ENCODE results near the gene SLC25A5. TPM values are rescaled to one million over a fixed set of nuclear protein-coding genes. Genes with fewer than 3 reads are reported as not detected.

The SLC25A5 gene
- total RNA-seq, 2 donors from 2014 or later = 92.9 to 235 TPM

GRCh38 chrX:119474615-119475388 lies 6.6 kb downstream of the SLC25A5 start:
- WGBS, 2 donors = 83 to 89% methylated on average over 23 of the region's 23 CpGs
- intact Hi-C loops (cut with DNase I) = no loop called here
- DNase-seq (no peak), ATAC-seq (no peak)
- Histone ChIP-seq H3K27ac (no peak overlapping the region), H3K36me3 (replicated peaks in 1 of 2; ENCODE audit: insufficient read depth in 1 of 2, low read depth in 2 of 2) (peaks cover 0 to 2% of the 10 kb centered on the region in 2 donors), H3K27me3 (no peaks in the 10 kb centered on the region), H3K4me1 (peaks cover 22% of the 10 kb centered on the region), H3K4me3 (no peak overlapping the region), H3K9me3 (no peaks in the 10 kb centered on the region)
- TF ChIP-seq POLR2A (IDR thresholded peaks at IDR 0.05) (no peak), CTCF (IDR thresholded peaks at IDR 0.05) (no peak)

DNA sequence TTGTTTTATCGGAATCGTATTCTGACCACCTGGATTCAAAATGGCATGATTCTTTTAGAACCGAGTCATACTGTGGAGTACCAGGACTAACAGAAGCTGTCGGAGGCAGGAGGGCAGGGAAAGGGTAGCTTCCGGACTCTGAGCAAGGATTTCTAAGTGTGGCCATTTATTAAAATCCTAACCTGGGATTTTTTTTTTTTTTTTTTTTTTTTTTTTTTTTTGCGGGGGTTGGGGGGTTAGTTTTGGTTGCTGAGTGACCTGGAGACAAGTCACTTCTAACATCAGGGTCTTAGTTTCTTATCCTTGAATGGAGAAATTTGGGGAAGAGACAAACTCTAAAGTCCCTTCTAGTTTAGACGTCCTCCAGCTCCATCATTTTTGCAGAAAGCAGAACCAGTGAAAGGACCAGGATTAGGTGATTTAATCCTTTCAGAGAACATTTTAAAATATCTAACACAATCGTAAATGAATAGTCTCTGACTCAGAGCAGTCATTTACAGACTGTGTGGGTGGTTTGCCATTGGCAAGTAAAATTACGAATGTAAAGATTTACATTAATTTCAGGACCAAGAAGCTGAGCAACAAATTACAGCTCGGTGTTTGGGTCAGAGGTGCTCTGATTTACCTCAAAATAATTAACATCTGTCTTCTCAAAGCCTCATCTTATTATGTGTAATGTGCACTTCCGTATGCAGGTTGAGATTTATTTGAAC lies 7.3 kb downstream of the SLC25A5 start:
- Histone ChIP-seq H3K36me3 (replicated peaks in 1 of 2; ENCODE audit: insufficient read depth in 1 of 2, low read depth in 2 of 2) (no peaks in the 10 kb centered on the region), H3K27me3 (no peaks in the 10 kb centered on the region), H3K4me3 (no peak overlapping the region), H3K27ac (no peak overlapping the region), H3K4me1 (peaks cover 16% of the 10 kb centered on the region), H3K9me3 (no peaks in the 10 kb centered on the region)
- intact Hi-C loops (cut with DNase I) = no loop called here
- WGBS, 2 donors = 66 to 70% methylated on average over 10 to 11 of the region's 11 CpGs
- DNase-seq (no peak), ATAC-seq (no peak)
- TF ChIP-seq POLR2A (IDR thresholded peaks at IDR 0.05) (no peak), CTCF (IDR thresholded peaks at IDR 0.05) (no peak)

DNA sequence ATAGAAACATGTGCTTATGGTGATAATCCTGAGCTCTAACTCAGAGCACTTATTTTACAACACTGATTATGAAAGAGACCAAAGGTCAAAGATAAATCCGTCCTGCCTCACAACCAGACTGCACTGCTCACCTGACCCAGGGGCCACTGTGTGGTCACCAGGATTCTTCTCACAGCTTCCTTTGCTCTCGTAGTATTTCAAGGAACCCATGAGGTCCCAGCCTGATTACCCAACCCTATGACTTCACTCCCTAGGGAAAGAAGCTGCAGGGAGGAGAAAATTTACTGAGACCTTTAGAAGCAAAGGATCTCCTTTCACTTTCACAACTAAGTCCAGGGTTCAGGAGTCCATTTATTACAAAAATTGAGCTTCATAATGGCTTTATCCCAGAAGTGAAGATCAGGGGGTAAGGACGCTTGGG lies 9.6 kb downstream of the SLC25A5 start:
- 11 to 22% methylated on average over 2 to 3 of the region's 3 CpGs for WGBS, 2 donors
- H3K27ac ChIP-seq = peak overlapping the region in 3 of 4 donors; percentile 54 to 83 (median 76)
- intact Hi-C loops (cut with DNase I) = no loop called here
- H3K4me3 ChIP-seq = no peak overlapping the region
- H3K9me3 ChIP-seq = no peaks in the 10 kb centered on the region
- no peak for TF ChIP-seq CTCF (IDR thresholded peaks at IDR 0.05)
- no peak for TF ChIP-seq POLR2A (IDR thresholded peaks at IDR 0.05)
- no peaks in the 10 kb centered on the region for H3K27me3 ChIP-seq
- H3K4me1 ChIP-seq = peaks cover 37% of the 10 kb centered on the region
- H3K36me3 ChIP-seq (replicated peaks in 1 of 2; ENCODE audit: insufficient read depth in 1 of 2, low read depth in 2 of 2) = no peaks in the 10 kb centered on the region
- DNase-seq (peak; percentile 57 to 82 (median 75)), ATAC-seq (peak; percentile 75)

DNA sequence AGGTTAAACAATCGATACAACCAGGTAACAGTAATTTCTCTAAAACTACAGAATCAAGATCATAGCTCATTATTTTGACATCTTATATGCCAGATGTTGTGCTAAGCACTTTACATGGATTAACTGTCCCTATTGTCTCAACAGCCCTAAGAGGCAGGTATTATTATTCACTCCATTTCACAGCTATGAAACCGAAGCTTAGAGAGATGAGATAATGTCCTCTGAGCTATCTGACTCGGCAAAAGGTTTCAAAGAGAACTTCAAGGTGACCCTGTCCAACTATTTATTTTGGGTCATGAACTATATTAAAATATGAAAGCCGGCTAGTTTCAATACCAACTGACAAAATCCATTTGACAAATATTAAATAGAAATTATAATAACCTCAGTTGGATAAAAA lies 10.3 kb downstream of the SLC25A5 start:
- intact Hi-C loops (cut with DNase I) = no loop called here
- 46 to 62% methylated on average over 4 of the region's 4 CpGs for WGBS, 2 donors
- DNase-seq (no peak), ATAC-seq (no peak)
- Histone ChIP-seq H3K4me1 (peaks cover 41% of the 10 kb centered on the region), H3K27ac (peak overlapping the region in 3 of 4 donors; percentile 54 to 83 (median 76)), H3K36me3 (replicated peaks in 1 of 2; ENCODE audit: insufficient read depth in 1 of 2, low read depth in 2 of 2) (no peaks in the 10 kb centered on the region), H3K4me3 (no peak overlapping the region), H3K27me3 (no peaks in the 10 kb centered on the region), H3K9me3 (no peaks in the 10 kb centered on the region)
- TF ChIP-seq CTCF (IDR thresholded peaks at IDR 0.05) (no peak), POLR2A (IDR thresholded peaks at IDR 0.05) (no peak)

All from body of pancreas (tissue), 4 donors.